Right lobe of liver (tissue), 6 donors: ENCODE results near the gene PRKD2. TPM values are rescaled to one million over a fixed set of nuclear protein-coding genes. Genes with fewer than 3 reads are reported as not detected.

Experiments used
- ATAC-seq, 4 donors: fragments of 200-7000 bp; cut with Tn5 transposase; one replicate each; pipeline ENCODE4 v1.9.1; 2020; ENCODE audit warnings: mild to moderate bottlenecking in 4 of 4, moderate library complexity in 4 of 4
- DNase-seq, 3 donors: peaks; one replicate each; pipeline ENCODE4 v3.0.0-alpha.2; 2020
- H3K27ac ChIP-seq, 3 donors: fragments of 200-600 bp; one replicate each; pipeline ENCODE4 v1.8.0; 2022
- H3K27me3 ChIP-seq, 2 donors: fragments of 200-600 bp; one replicate each; pipeline ENCODE4 v1.8.0; 2022
- H3K36me3 ChIP-seq, 4 donors: fragments of 200-600 bp; sonication (generic) in 1 of 4; one replicate each; pipeline versions ENCODE4 v1.5.1 to v1.8.0; 2017 to 2022; ENCODE audit warnings: control low read depth in 1 of 4
- H3K4me1 ChIP-seq, 4 donors: fragments of 200-600 bp; sonication (generic) in 1 of 4; one replicate each; pipeline versions ENCODE4 v1.5.1 to v1.8.0; 2017 to 2022; ENCODE audit warnings: control low read depth in 1 of 4
- H3K4me3 ChIP-seq, 3 donors: fragments of 200-600 bp; one replicate each; pipeline ENCODE4 v1.8.0; 2022
- H3K9me3 ChIP-seq, 4 donors: fragments of 200-600 bp; sonication (generic) in 1 of 4; one replicate each; pipeline versions ENCODE4 v1.5.1 to v1.8.0; 2017 to 2022; ENCODE audit warnings: control low read depth in 1 of 4
- CTCF ChIP-seq, 4 donors: fragments of 200-600 bp in 3 of 4; fragments of 450-650 bp in 1 of 4; IDR thresholded peaks; one replicate each; pipeline versions ENCODE4 v1.5.1 to v1.8.0; 2016 to 2022; ENCODE audit warnings: antibody characterized with exemption in 4 of 4, mild to moderate bottlenecking in 2 of 4
- POLR2A ChIP-seq: fragments of 450-650 bp; IDR thresholded peaks from one replicate; pipeline ENCODE4 v1.6.1; 2017; ENCODE audit warnings: antibody characterized with exemption, mild to moderate bottlenecking
- WGBS: methylation state at CpG from one replicate; pipeline ENCODE4 v1.1.6; 2018; ENCODE audit warnings: low coverage, low lambda C conversion rate; ENCODE audit not compliant: insufficient coverage; ENCODE audit errors: missing lambda C conversion rate; 5-methylcytosine and 5-hydroxymethylcytosine counted together
- intact Hi-C, 2 donors: fragments of 100-400 bp; cut with DNase I; formaldehyde crosslinking; loops; one replicate each; pipeline versions ENCODE4 v1.11.2 to v1.14.1; 2022
- total RNA-seq, 6 experiments: library from RNA; depleted of rRNA in 2 of 6; stranded (reverse); fragments of >200 nt in 2 of 6; fragmentation: NEBNext Ultra II Directional in 3 of 6; extraction: Animal tissue kit (Norgen Biotek cat#: 25700) in 3 of 6; gene quantifications; one replicate each; pipeline versions ENCODE4 v1.1.0 to v1.2.4, GENCODE V29; 2016 to 2023
- donor health status: DM: no; HTN: yes; CAD: no.
- donor health status: DM: no; HTN: no; CAD: no.
- donor health status: DM: no; HTN: no; CAD: no.
- donor health status: DM: no; HTN: yes; CAD: no.
- donor health status: DM: no; HTN: yes; CAD: no.

The PRKD2 gene
- total RNA-seq, 6 experiments from 2014 or later = 15.1 to 20.2 (median 16.9) TPM

DNA sequence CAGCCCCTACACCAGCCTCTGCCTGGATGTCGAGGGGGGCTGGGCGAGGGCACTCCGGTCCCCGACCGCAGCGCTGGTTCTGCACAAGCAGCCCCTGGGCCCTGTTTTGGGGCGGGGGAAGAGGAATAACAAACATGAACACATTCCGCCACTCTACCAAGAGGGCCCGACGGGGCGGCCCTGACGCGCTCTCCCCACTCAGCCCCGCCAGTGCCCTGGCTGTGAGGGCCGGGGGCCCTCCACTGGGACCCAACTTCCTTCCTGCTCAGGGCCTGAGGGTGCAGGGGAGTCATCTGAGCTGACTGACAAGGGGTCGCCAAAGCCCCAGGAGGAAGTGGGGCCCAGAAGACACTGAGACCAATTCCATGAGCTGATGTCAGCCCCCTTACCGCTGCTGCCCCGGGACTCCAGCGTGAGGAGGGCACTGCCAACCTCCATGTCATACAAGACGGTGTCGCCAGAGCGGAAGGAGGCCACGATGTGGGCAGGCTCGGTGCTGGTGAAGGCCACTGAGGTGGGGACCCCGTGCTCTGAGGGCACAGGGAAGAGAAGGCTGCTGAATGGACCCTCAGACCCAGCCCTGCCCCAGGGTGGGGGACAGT lies 5.6 kb upstream of the PRKD2 start:
- intact Hi-C loops = no loop called here

DNA sequence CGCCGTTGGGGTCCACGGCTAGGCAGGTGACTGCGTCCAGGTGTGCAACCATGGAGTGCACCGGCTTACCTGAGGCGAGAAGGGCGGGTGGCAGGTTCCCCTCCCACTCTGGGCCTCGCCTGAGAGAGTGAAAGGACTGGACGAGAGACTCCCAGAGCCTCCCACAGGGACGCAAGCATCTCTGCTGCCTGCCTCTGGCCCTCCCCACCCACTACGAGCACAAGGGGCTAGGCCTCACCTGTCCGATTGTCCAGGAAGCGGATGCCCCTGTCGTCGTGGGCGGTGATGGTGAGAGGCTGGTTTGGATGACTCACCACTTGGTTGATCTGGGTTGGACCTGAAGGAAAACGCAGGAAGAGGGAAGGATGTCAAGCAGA lies 5.1 kb upstream of the PRKD2 start:
- no peaks in the 10 kb centered on the region for H3K4me1 ChIP-seq
- no peak for TF ChIP-seq POLR2A
- TF ChIP-seq CTCF (IDR thresholded peaks at IDR 0.05) = no peak
- intact Hi-C loops = no loop called here
- WGBS = 68% methylated on average over 7 of the region's 17 CpGs
- no peak overlapping the region for H3K27ac ChIP-seq
- peaks cover 0 to 56% (median 19%) of the 10 kb centered on the region in 4 donors for H3K36me3 ChIP-seq
- H3K4me3 ChIP-seq = no peak overlapping the region
- no peak for ATAC-seq
- no peaks in the 10 kb centered on the region for H3K9me3 ChIP-seq
- DNase-seq = no peak
- no peaks in the 10 kb centered on the region for H3K27me3 ChIP-seq

More for the DNA sequence above, 5.6 kb upstream of the PRKD2 start:
- WGBS = 75% methylated on average over 11 of the region's 25 CpGs
- Histone ChIP-seq H3K4me1 (no peaks in the 10 kb centered on the region), H3K27ac (no peak overlapping the region), H3K4me3 (no peak overlapping the region), H3K9me3 (no peaks in the 10 kb centered on the region), H3K27me3 (no peaks in the 10 kb centered on the region), H3K36me3 (peaks cover 0 to 61% (median 20%) of the 10 kb centered on the region in 4 donors)
- TF ChIP-seq CTCF (IDR thresholded peaks at IDR 0.05) (no peak), POLR2A (no peak)
- DNase-seq = peak in 1 of 3 donors; percentile 43
- ATAC-seq = no peak

- no peak overlapping the region for H3K4me3 ChIP-seq
- no CpG with 5 or more reads among the region's 16 CpGs for WGBS
- H3K27me3 ChIP-seq = no peaks in the 10 kb centered on the region
- H3K27ac ChIP-seq = no peak overlapping the region
- peaks cover 0 to 50% (median 18%) of the 10 kb centered on the region in 4 donors for H3K36me3 ChIP-seq
- TF ChIP-seq CTCF (IDR thresholded peaks at IDR 0.05) = no peak
- TF ChIP-seq POLR2A = no peak
- no peaks in the 10 kb centered on the region for H3K9me3 ChIP-seq
- DNase-seq (peak in 1 of 3 donors; percentile 51), ATAC-seq (no peak)
- no peaks in the 10 kb centered on the region for H3K4me1 ChIP-seq
- intact Hi-C loops = no loop called here
Observed at GRCh38 chr19:46721269-46722003, 4.5 kb upstream of the PRKD2 start.

GRCh38 chr19:46720503-46721239 lies 3.8 kb upstream of the PRKD2 start:
- 61% methylated on average over 5 of the region's 22 CpGs for WGBS
- no peak overlapping the region for H3K4me3 ChIP-seq
- H3K9me3 ChIP-seq = no peaks in the 10 kb centered on the region
- DNase-seq (no peak), ATAC-seq (no peak)
- H3K4me1 ChIP-seq = peaks cover 0 to 4% (median 0%) of the 10 kb centered on the region in 4 donors
- intact Hi-C loops = no loop called here
- peaks cover 0 to 44% (median 16%) of the 10 kb centered on the region in 4 donors for H3K36me3 ChIP-seq
- TF ChIP-seq POLR2A = no peak
- TF ChIP-seq CTCF (IDR thresholded peaks at IDR 0.05) = no peak
- no peak overlapping the region for H3K27ac ChIP-seq
- H3K27me3 ChIP-seq = no peaks in the 10 kb centered on the region
